Peyer's patch (tissue), 4 donors: ENCODE measurements around the gene NFIX. TPM values are rescaled to one million over a fixed set of nuclear protein-coding genes. Genes with fewer than 3 reads are reported as not detected.

Experiments used
- DNase-seq, 3 donors: peaks; one replicate each; pipeline ENCODE4 v3.0.0-alpha.2; 2017 to 2019
- H3K27ac ChIP-seq, 4 donors: fragments of 200-600 bp; sonication (generic); one replicate each; pipeline ENCODE4 v1.5.1; 2016 to 2019
- H3K27me3 ChIP-seq, 2 donors: fragments of 200-600 bp; sonication (generic); one replicate each; pipeline ENCODE4 v1.5.1; 2019
- H3K36me3 ChIP-seq, 3 donors: fragments of 200-600 bp; sonication (generic); one replicate each; pipeline ENCODE4 v1.5.1; 2016 to 2019
- H3K4me1 ChIP-seq, 4 donors: fragments of 200-600 bp; sonication (generic); one replicate each; pipeline ENCODE4 v1.5.1; 2016 to 2019
- H3K4me3 ChIP-seq, 4 donors: fragments of 200-600 bp; sonication (generic); 1 replicate in 3 of 4; 2 replicates in 1 of 4; pipeline ENCODE4 v1.5.1; 2016 to 2019; ENCODE audit warnings: mild to moderate bottlenecking in 1 of 4
- H3K9me3 ChIP-seq, 4 donors: fragments of 200-600 bp; sonication (generic); one replicate each; pipeline ENCODE4 v1.5.1; 2016 to 2019; ENCODE audit warnings: mild to moderate bottlenecking in 1 of 4
- CTCF ChIP-seq, 6 experiments: fragments of 450-650 bp in 4 of 6; fragments of 200-600 bp in 2 of 6; sonication (generic) in 1 of 6; IDR thresholded peaks; one replicate each; pipeline ENCODE4 v1.5.1; 2017 to 2019; ENCODE audit warnings: antibody characterized with exemption in 6 of 6, mild to moderate bottlenecking in 3 of 6, moderate library complexity in 1 of 6
- POLR2A ChIP-seq, 2 donors: fragments of 450-650 bp; IDR thresholded peaks; one replicate each; pipeline ENCODE4 v1.5.1; 2017; ENCODE audit warnings: antibody characterized with exemption in 2 of 2, mild to moderate bottlenecking in 2 of 2, moderate library complexity in 2 of 2
- total RNA-seq, 4 donors: library from RNA; depleted of rRNA; stranded (reverse); fragments of >200 nt; gene quantifications; one replicate each; pipeline ENCODE4 v1.1.0, GENCODE V29; 2016

The NFIX gene
- total RNA-seq, 4 donors from 2014 or later: 13.5 to 56.9 (median 40.0) TPM

GRCh38 chr19:13118424-13119193 lies 123.3 kb downstream of the NFIX start:
- no peak for TF ChIP-seq CTCF (IDR thresholded peaks at IDR 0.05)
- no peak for TF ChIP-seq POLR2A (IDR thresholded peaks at IDR 0.05)
- Histone ChIP-seq H3K27ac (peak overlapping the region; percentile 50 to 82 (median 67)), H3K36me3 (peaks cover 0 to 8% (median 0%) of the 10 kb centered on the region in 3 donors), H3K27me3 (no peaks in the 10 kb centered on the region), H3K4me3 (peak overlapping the region; percentile 83 to 100 (median 93)), H3K4me1 (peaks cover 0 to 39% (median 18%) of the 10 kb centered on the region in 4 donors), H3K9me3 (no peaks in the 10 kb centered on the region)
- peak; percentile 59 to 69 (median 65) for DNase-seq

- H3K27ac ChIP-seq: peak overlapping the region in 1 of 4 donors; percentile 82
- TF ChIP-seq CTCF (IDR thresholded peaks at IDR 0.05) (no peak), POLR2A (IDR thresholded peaks at IDR 0.05) (no peak)
- H3K4me3 ChIP-seq: peak overlapping the region in 1 of 4 donors; percentile 100
- H3K27me3 ChIP-seq: no peaks in the 10 kb centered on the region
- no peaks in the 10 kb centered on the region for H3K36me3 ChIP-seq
- H3K4me1 ChIP-seq: peaks cover 0 to 39% (median 18%) of the 10 kb centered on the region in 4 donors
- no peak for DNase-seq
- no peaks in the 10 kb centered on the region for H3K9me3 ChIP-seq
Measured at GRCh38 chr19:13119627-13120026, 124.4 kb downstream of the NFIX start.

- Histone ChIP-seq H3K27me3 (no peaks in the 10 kb centered on the region), H3K4me1 (peaks cover 0 to 39% (median 18%) of the 10 kb centered on the region in 4 donors), H3K27ac (no peak overlapping the region), H3K4me3 (no peak overlapping the region), H3K9me3 (no peaks in the 10 kb centered on the region), H3K36me3 (no peaks in the 10 kb centered on the region)
- no peak for DNase-seq
- TF ChIP-seq CTCF (IDR thresholded peaks at IDR 0.05): no peak
- no peak for TF ChIP-seq POLR2A (IDR thresholded peaks at IDR 0.05)
Measured at GRCh38 chr19:13120031-13120430, 124.8 kb downstream of the NFIX start.

GRCh38 chr19:13120817-13121216 lies 125.5 kb downstream of the NFIX start:
- Histone ChIP-seq H3K4me3 (no peak overlapping the region), H3K9me3 (no peaks in the 10 kb centered on the region), H3K27ac (no peak overlapping the region), H3K36me3 (no peaks in the 10 kb centered on the region), H3K4me1 (peaks cover 0 to 31% (median 14%) of the 10 kb centered on the region in 4 donors), H3K27me3 (no peaks in the 10 kb centered on the region)
- no peak for DNase-seq
- TF ChIP-seq CTCF (IDR thresholded peaks at IDR 0.05) (no peak), POLR2A (IDR thresholded peaks at IDR 0.05) (no peak)

- peaks cover 0 to 28% (median 9%) of the 10 kb centered on the region in 4 donors for H3K4me1 ChIP-seq
Measured at GRCh38 chr19:13121551-13122274, 126.4 kb downstream of the NFIX start.

More at GRCh38 chr19:13121551-13122274, 126.4 kb downstream of the NFIX start:
- no peaks in the 10 kb centered on the region for H3K9me3 ChIP-seq
- no peak for TF ChIP-seq CTCF (IDR thresholded peaks at IDR 0.05)
- TF ChIP-seq POLR2A (IDR thresholded peaks at IDR 0.05): no peak
- DNase-seq: no peak
- H3K27me3 ChIP-seq: no peaks in the 10 kb centered on the region
- peak overlapping the region in 1 of 4 donors; percentile 10 for H3K27ac ChIP-seq
- H3K36me3 ChIP-seq: peaks cover 0 to 6% (median 0%) of the 10 kb centered on the region in 3 donors
- no peak overlapping the region for H3K4me3 ChIP-seq
